Brain microvascular endothelial cell (primary cell): ENCODE results near the gene KIF3B.
"Not testable (repeated sequence)": the region's sequence is repeated elsewhere in the genome, so short reads cannot be mapped to it uniquely, and the experiment has no call there.

Experiments
- DNase-seq: peaks from one replicate; pipeline ENCODE4 v3.0.0-alpha.2; 2020
- H3K27ac ChIP-seq: fragments of 250-450 bp; sonication (Bioruptor Pico); 2 replicates; pipeline ENCODE4 v1.5.1; 2020; ENCODE audit warnings: mild to moderate bottlenecking, moderate library complexity
- H3K27me3 ChIP-seq: fragments of 250-450 bp; sonication (Bioruptor Pico); replicated peaks from 2 replicates; pipeline ENCODE4 v1.5.1; 2020; ENCODE audit warnings: mild to moderate bottlenecking
- H3K36me3 ChIP-seq: fragments of 250-450 bp; sonication (Bioruptor Pico); replicated peaks from 2 replicates; pipeline ENCODE4 v1.5.1; 2020; ENCODE audit warnings: mild to moderate bottlenecking
- H3K4me3 ChIP-seq: 2 replicates; pipeline ENCODE4 v1.5.1; 2011; ENCODE audit warnings: low read depth, mild to moderate bottlenecking, control low read depth, low read length, moderate library complexity
- in situ Hi-C: cut with HindIII; loops from 2 replicates; pipeline ENCODE4 v1.10.0; 2017; ENCODE audit warnings: low sequenced_read_pairs, low pct_ligation_motif_present
- TF ChIP-seq, protein P1 (sequence below): IDR thresholded peaks from 2 replicates; pipeline ENCODE4 v1.5.1; 2011; ENCODE audit warnings: low read depth, mild to moderate bottlenecking, moderate library complexity, low read length, control low read depth, inconsistent platforms; ENCODE audit errors: missing control alignments

The KIF3B gene

GRCh38 chr20:32285621-32286371 is 8.3 kb downstream of the KIF3B start:
- Histone ChIP-seq H3K4me3 (no peak overlapping the region), H3K27ac (no peak overlapping the region), H3K27me3 (no peaks in the 10 kb centered on the region), H3K36me3 (no peaks in the 10 kb centered on the region)
- TF ChIP-seq, protein P1, sequence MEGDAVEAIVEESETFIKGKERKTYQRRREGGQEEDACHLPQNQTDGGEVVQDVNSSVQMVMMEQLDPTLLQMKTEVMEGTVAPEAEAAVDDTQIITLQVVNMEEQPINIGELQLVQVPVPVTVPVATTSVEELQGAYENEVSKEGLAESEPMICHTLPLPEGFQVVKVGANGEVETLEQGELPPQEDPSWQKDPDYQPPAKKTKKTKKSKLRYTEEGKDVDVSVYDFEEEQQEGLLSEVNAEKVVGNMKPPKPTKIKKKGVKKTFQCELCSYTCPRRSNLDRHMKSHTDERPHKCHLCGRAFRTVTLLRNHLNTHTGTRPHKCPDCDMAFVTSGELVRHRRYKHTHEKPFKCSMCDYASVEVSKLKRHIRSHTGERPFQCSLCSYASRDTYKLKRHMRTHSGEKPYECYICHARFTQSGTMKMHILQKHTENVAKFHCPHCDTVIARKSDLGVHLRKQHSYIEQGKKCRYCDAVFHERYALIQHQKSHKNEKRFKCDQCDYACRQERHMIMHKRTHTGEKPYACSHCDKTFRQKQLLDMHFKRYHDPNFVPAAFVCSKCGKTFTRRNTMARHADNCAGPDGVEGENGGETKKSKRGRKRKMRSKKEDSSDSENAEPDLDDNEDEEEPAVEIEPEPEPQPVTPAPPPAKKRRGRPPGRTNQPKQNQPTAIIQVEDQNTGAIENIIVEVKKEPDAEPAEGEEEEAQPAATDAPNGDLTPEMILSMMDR, result no peak
- DNase-seq, result peak; percentile 24
- in situ Hi-C loops, result no loop called here

- TF ChIP-seq, protein P1, result no peak
- DNase-seq, result no peak
- Histone ChIP-seq H3K27ac (no peak overlapping the region), H3K27me3 (no peaks in the 10 kb centered on the region), H3K4me3 (no peak overlapping the region), H3K36me3 (no peaks in the 10 kb centered on the region)
- in situ Hi-C loops, result no loop called here
Measured at GRCh38 chr20:32287231-32287638, 9.8 kb downstream of the KIF3B start.

DNA sequence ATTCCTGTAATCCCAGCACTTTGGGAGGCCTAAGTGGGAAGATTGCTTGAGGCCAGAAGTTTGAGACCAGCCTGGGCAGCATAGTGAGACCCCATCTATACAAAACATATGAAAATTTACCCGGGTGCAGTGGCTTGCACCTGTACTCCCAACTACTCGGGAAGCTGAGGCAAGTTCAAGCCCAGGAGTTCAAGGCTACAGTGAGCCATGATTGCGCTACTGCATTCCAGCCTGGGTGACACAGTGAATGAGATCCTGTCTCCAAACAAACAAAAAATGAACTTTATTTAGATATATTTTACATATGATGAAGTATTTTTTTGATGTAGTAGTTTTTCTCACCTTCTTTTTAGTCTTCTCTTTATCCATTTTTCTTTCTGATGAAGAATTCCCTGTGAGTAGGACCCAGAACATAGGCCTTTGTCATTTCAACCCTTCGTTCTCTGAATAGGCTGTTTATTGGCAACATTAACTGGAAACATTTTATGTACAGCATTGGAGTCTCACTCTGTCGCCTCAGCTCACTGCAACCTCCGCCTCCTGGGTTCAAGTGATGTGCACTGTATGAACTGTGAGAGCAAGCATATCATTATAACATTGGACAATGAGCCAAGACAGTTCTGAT is 10.9 kb downstream of the KIF3B start:
- TF ChIP-seq, protein P1, result no peak
- no peak overlapping the region for H3K27ac ChIP-seq
- in situ Hi-C loops, result no loop called here
- H3K4me3 ChIP-seq, result no peak overlapping the region
- no peaks in the 10 kb centered on the region for H3K36me3 ChIP-seq
- no peaks in the 10 kb centered on the region for H3K27me3 ChIP-seq
- no peak for DNase-seq

DNA sequence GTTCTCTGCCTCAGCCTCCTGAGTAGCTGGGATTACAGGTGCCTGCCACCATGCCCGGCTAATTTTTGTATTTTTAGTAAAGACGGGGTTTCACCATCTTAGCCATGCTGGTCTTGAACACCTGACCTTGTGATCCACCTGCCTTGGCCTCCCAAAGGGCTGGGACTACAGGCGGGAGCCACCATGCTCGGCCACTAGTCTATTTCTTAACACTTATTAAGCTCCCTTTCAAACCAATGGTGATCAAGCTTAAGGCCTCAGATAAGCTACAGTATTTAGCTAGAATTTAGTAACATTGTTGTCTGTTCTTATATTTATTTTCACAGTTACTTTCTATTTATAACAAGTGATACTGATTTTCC is 11.8 kb downstream of the KIF3B start:
- H3K4me3 ChIP-seq, H3K36me3 ChIP-seq, H3K27ac ChIP-seq, DNase-seq, H3K27me3 ChIP-seq, in situ Hi-C loops: not testable (repeated sequence)

GRCh38 chr20:32289661-32290431 is 12.4 kb downstream of the KIF3B start:
- Histone ChIP-seq H3K27me3 (no peaks in the 10 kb centered on the region), H3K4me3 (no peak overlapping the region), H3K36me3 (no peaks in the 10 kb centered on the region), H3K27ac (no peak overlapping the region)
- in situ Hi-C loops, result no loop called here
- no peak for DNase-seq
- TF ChIP-seq, protein P1, result no peak

GRCh38 chr20:32291166-32291565 is 13.7 kb downstream of the KIF3B start:
- H3K27ac ChIP-seq, result no peak overlapping the region
- in situ Hi-C loops, result no loop called here
- no peaks in the 10 kb centered on the region for H3K36me3 ChIP-seq
- H3K4me3 ChIP-seq, result no peak overlapping the region
- no peak for DNase-seq
- no peaks in the 10 kb centered on the region for H3K27me3 ChIP-seq
- TF ChIP-seq, protein P1, result no peak
